ENCODE measurements around the gene C6orf132.

Gene C6orf132

GRCh38 chr6:42078386-42078785, 64.0 kb downstream of the C6orf132 start:
- peak in 1 of 58 donors; percentile 1 for DNase-seq

GRCh38 chr6:42075159-42075838, 67.1 kb downstream of the C6orf132 start:
- peak in 50 of 58 donors; percentile 2 to 76 (median 32) for DNase-seq

- no peak for DNase-seq
Measured at GRCh38 chr6:42073287-42073686, 69.1 kb downstream of the C6orf132 start.

- peak in 4 of 58 donors; percentile 11 to 53 (median 19) for DNase-seq
Measured at GRCh38 chr6:42071881-42072583, 70.4 kb downstream of the C6orf132 start.

GRCh38 chr6:42068872-42069522, 73.4 kb downstream of the C6orf132 start:
- DNase-seq: no peak

GRCh38 chr6:42068173-42068572, 74.2 kb downstream of the C6orf132 start:
- no peak for DNase-seq

- peak in 7 of 58 donors; percentile 14 to 58 (median 21) for DNase-seq
Measured at GRCh38 chr6:42066156-42066675, 76.2 kb downstream of the C6orf132 start.

GRCh38 chr6:42059743-42060142, 82.7 kb downstream of the C6orf132 start:
- DNase-seq: no peak

- DNase-seq: no peak
Measured at GRCh38 chr6:42053601-42054000, 88.8 kb downstream of the C6orf132 start.

- DNase-seq: no peak
Measured at GRCh38 chr6:42051268-42051653, 91.2 kb downstream of the C6orf132 start.

Data from anterior cingulate cortex (tissue), 58 donors.